Measurements from ENCODE around the gene OTOF. TPM values are rescaled to one million over a fixed set of nuclear protein-coding genes. Genes with fewer than 3 reads are reported as not detected.

Gene OTOF
- total and polyA plus RNA-seq, 2 of the 13 experiments (the other 11 are each of a cell fraction or from before 2014, with no cell fraction given): 0.04 TPM; not detected in 1

DNA sequence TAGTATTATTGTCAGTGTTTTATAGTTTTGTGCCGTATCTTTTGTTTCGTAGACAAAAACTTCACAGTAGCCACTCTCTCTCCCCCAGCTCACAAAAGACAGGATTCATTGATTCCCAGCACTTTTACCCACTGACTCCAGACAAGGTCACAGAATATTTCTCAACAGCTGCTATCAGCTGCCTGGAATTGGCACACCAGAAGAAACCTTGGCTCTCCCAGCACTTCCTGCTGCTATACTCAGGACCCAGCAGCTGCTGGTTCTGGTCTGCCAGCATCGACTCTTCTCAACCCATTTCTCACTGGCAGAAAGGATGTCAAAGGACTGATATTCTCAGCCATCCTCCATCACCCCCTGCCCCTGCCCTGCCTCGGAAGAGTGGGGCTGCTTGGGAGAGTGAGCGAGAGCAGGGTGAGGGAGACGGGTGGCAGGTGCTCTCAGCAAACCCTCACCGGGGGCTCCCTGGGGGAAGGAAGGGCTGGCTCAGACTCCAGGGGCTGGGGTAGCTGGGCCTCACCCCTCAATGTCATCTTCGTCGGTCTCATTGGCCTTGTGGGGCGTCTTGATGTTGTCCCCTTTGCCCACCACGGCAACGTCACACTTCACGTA, 6.1 kb upstream of the OTOF start (continued):
- TF ChIP-seq RAD21 (CRISPR knock-in tag; IDR thresholded peaks at IDR 0.05): no peak
- TF ChIP-seq, protein P1, sequence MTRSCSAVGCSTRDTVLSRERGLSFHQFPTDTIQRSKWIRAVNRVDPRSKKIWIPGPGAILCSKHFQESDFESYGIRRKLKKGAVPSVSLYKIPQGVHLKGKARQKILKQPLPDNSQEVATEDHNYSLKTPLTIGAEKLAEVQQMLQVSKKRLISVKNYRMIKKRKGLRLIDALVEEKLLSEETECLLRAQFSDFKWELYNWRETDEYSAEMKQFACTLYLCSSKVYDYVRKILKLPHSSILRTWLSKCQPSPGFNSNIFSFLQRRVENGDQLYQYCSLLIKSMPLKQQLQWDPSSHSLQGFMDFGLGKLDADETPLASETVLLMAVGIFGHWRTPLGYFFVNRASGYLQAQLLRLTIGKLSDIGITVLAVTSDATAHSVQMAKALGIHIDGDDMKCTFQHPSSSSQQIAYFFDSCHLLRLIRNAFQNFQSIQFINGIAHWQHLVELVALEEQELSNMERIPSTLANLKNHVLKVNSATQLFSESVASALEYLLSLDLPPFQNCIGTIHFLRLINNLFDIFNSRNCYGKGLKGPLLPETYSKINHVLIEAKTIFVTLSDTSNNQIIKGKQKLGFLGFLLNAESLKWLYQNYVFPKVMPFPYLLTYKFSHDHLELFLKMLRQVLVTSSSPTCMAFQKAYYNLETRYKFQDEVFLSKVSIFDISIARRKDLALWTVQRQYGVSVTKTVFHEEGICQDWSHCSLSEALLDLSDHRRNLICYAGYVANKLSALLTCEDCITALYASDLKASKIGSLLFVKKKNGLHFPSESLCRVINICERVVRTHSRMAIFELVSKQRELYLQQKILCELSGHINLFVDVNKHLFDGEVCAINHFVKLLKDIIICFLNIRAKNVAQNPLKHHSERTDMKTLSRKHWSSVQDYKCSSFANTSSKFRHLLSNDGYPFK (CRISPR knock-in tag; IDR thresholded peaks at IDR 0.05; ENCODE audit: borderline replicate concordance): no peak
- TF ChIP-seq CEBPG (CRISPR knock-in tag; IDR thresholded peaks at IDR 0.05): peak; percentile 41; the same call in 1 of the 2 replicates
- no peak for TF ChIP-seq STAG1 (CRISPR knock-in tag; IDR thresholded peaks at IDR 0.05)
- TF ChIP-seq, protein P2, sequence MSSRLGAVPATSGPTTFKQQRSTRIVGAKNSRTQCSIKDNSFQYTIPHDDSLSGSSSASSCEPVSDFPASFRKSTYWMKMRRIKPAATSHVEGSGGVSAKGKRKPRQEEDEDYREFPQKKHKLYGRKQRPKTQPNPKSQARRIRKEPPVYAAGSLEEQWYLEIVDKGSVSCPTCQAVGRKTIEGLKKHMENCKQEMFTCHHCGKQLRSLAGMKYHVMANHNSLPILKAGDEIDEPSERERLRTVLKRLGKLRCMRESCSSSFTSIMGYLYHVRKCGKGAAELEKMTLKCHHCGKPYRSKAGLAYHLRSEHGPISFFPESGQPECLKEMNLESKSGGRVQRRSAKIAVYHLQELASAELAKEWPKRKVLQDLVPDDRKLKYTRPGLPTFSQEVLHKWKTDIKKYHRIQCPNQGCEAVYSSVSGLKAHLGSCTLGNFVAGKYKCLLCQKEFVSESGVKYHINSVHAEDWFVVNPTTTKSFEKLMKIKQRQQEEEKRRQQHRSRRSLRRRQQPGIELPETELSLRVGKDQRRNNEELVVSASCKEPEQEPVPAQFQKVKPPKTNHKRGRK (CRISPR knock-in tag; IDR thresholded peaks at IDR 0.05): no peak
- TF ChIP-seq FOSL1 (CRISPR knock-in tag; IDR thresholded peaks at IDR 0.05; ENCODE audit: borderline replicate concordance): no peak
- no peak for TF ChIP-seq TRIM24 (CRISPR knock-in tag; IDR thresholded peaks at IDR 0.05)
- 0 out of 2 replicates have a peak, but pooled peaks have one; percentile 20 for TF ChIP-seq MED1 (CRISPR knock-in tag; IDR thresholded peaks at IDR 0.05)
- no peak for TF ChIP-seq NR2C2 (CRISPR knock-in tag; IDR thresholded peaks at IDR 0.05; ENCODE audit: borderline replicate concordance)
- TF ChIP-seq, protein P3, sequence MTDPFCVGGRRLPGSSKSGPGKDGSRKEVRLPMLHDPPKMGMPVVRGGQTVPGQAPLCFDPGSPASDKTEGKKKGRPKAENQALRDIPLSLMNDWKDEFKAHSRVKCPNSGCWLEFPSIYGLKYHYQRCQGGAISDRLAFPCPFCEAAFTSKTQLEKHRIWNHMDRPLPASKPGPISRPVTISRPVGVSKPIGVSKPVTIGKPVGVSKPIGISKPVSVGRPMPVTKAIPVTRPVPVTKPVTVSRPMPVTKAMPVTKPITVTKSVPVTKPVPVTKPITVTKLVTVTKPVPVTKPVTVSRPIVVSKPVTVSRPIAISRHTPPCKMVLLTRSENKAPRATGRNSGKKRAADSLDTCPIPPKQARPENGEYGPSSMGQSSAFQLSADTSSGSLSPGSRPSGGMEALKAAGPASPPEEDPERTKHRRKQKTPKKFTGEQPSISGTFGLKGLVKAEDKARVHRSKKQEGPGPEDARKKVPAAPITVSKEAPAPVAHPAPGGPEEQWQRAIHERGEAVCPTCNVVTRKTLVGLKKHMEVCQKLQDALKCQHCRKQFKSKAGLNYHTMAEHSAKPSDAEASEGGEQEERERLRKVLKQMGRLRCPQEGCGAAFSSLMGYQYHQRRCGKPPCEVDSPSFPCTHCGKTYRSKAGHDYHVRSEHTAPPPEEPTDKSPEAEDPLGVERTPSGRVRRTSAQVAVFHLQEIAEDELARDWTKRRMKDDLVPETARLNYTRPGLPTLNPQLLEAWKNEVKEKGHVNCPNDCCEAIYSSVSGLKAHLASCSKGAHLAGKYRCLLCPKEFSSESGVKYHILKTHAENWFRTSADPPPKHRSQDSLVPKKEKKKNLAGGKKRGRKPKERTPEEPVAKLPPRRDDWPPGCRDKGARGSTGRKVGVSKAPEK (CRISPR knock-in tag; IDR thresholded peaks at IDR 0.05; ENCODE audit: borderline replicate concordance): no peak
- no peak for TF ChIP-seq RBM39 (IDR thresholded peaks at IDR 0.05; ENCODE audit: low read depth, low read length, poor library complexity, severe bottlenecking)
- TF ChIP-seq NKX3-1 (CRISPR knock-in tag; IDR thresholded peaks at IDR 0.05): no peak
- no peak for TF ChIP-seq ELF4 (CRISPR knock-in tag; IDR thresholded peaks at IDR 0.05; ENCODE audit: borderline replicate concordance)
- TF ChIP-seq, protein P4, sequence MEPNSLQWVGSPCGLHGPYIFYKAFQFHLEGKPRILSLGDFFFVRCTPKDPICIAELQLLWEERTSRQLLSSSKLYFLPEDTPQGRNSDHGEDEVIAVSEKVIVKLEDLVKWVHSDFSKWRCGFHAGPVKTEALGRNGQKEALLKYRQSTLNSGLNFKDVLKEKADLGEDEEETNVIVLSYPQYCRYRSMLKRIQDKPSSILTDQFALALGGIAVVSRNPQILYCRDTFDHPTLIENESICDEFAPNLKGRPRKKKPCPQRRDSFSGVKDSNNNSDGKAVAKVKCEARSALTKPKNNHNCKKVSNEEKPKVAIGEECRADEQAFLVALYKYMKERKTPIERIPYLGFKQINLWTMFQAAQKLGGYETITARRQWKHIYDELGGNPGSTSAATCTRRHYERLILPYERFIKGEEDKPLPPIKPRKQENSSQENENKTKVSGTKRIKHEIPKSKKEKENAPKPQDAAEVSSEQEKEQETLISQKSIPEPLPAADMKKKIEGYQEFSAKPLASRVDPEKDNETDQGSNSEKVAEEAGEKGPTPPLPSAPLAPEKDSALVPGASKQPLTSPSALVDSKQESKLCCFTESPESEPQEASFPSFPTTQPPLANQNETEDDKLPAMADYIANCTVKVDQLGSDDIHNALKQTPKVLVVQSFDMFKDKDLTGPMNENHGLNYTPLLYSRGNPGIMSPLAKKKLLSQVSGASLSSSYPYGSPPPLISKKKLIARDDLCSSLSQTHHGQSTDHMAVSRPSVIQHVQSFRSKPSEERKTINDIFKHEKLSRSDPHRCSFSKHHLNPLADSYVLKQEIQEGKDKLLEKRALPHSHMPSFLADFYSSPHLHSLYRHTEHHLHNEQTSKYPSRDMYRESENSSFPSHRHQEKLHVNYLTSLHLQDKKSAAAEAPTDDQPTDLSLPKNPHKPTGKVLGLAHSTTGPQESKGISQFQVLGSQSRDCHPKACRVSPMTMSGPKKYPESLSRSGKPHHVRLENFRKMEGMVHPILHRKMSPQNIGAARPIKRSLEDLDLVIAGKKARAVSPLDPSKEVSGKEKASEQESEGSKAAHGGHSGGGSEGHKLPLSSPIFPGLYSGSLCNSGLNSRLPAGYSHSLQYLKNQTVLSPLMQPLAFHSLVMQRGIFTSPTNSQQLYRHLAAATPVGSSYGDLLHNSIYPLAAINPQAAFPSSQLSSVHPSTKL (CRISPR knock-in tag; IDR thresholded peaks at IDR 0.05): peak; percentile 40; the same call in 1 of the 2 replicates
- no peak for TF ChIP-seq MAF1 (CRISPR knock-in tag; IDR thresholded peaks at IDR 0.05; ENCODE audit: borderline replicate concordance)
- TF ChIP-seq, protein P5, sequence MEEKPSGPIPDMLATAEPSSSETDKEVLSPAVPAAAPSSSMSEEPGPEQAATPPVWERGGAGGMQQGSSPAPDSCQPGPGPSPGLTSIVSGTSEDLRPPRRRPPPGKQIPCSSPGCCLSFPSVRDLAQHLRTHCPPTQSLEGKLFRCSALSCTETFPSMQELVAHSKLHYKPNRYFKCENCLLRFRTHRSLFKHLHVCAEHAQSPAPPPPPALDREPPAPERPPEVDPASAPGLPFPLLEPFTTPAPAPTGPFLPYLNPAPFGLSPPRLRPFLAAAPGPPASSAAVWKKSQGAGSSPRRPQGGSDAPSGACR (CRISPR knock-in tag; IDR thresholded peaks at IDR 0.05): no peak
- TF ChIP-seq XBP1 (CRISPR knock-in tag; IDR thresholded peaks at IDR 0.05): no peak

Data from HepG2 (cell line).